ENCODE measurements around the gene ROM1. TPM values are rescaled to one million over a fixed set of nuclear protein-coding genes. Genes with fewer than 3 reads are reported as not detected.
"Not testable (repeated sequence)": the region's sequence is repeated elsewhere in the genome, so short reads cannot be mapped to it uniquely, and the experiment has no call there.

ROM1 gene
- total RNA-seq, 1 experiment from 2014 or later, result 1.1 TPM

DNA sequence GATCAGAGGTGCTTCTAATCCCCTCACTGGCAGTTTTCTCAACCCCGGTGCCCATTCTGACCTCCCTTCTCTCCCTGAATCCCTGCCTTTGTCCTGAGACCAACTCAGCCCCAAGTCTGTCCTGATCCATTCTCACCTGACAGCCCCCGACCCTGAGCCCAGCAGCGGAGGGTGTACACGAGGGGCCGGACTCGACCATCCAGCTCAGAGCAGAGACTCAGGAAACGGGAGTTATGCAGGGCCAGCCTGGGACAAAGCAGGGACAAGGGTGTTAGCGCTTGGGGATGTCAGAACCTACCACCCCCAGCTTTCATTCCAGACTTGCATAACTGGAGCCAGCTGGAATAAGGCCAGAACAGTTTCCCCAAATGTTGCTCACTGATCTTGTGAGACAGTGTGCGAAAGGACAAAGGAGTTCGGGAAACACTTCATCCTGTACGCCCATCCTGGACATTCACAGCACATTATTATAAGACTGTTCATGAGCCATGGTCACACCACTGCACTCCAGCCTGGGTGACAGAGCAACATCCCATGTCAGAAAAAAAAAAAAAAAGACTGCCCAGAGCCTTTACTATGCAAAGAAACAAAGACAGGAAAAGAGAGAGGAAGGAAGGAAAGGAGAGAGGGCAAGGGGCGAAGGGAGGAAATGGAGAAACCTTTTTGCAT lies 35.9 kb upstream of the ROM1 start:
- peaks cover 17% of the 10 kb centered on the region for H3K36me3 ChIP-seq (replicated peaks; ENCODE audit: control insufficient read depth, insufficient read depth, low read length)
- no peak for DNase-seq
- no peaks in the 10 kb centered on the region for H3K27me3 ChIP-seq (ENCODE audit: control insufficient read depth, insufficient read depth, low read length)
- H3K4me3 ChIP-seq (ENCODE audit: insufficient read depth, low read depth, low read length), result no peak overlapping the region

DNA sequence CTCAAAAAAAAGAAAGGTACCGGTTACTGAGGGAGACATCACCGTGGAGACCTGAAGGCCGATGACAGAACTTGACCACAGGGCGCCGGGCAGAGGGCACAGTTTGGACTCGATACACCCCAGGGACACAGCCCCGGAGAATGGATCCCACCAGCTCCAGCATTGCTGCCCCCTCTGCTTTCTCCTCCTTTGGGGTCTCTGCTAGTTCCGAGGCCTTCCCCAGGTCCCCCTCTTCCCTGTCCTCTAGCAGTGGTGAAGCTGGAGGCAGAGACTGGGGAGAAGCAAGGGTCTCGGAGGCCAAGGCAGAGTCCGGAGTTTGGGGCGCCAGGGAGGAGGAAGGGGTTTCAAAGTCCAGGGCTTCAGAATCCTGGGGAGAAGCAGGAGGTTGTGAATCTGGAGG lies 34.5 kb upstream of the ROM1 start:
- no peak for DNase-seq
- no peaks in the 10 kb centered on the region for H3K27me3 ChIP-seq (ENCODE audit: control insufficient read depth, insufficient read depth, low read length)
- no peak overlapping the region for H3K4me3 ChIP-seq (ENCODE audit: insufficient read depth, low read depth, low read length)
- H3K36me3 ChIP-seq (replicated peaks; ENCODE audit: control insufficient read depth, insufficient read depth, low read length), result peaks cover 17% of the 10 kb centered on the region

DNA sequence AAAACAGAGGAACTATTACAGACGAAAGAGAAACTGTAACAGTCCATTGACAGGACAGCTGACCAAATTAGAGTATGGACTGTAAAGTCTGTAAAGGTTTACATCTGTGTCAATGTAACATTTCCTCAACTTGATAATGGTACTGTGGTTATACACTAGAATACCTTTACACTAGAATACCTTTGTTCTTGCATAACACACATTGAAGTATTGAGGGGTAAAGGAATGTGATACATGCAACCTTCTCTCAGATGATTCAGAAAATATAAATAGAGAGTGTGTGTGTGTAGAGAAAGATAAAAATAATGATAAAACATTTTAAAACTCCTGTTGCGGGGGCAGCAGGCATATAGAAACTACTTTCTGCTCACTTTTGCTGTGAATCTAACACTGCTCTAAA lies 33.8 kb upstream of the ROM1 start:
- H3K36me3 ChIP-seq (replicated peaks; ENCODE audit: control insufficient read depth, insufficient read depth, low read length), result peaks cover 17% of the 10 kb centered on the region

DNA sequence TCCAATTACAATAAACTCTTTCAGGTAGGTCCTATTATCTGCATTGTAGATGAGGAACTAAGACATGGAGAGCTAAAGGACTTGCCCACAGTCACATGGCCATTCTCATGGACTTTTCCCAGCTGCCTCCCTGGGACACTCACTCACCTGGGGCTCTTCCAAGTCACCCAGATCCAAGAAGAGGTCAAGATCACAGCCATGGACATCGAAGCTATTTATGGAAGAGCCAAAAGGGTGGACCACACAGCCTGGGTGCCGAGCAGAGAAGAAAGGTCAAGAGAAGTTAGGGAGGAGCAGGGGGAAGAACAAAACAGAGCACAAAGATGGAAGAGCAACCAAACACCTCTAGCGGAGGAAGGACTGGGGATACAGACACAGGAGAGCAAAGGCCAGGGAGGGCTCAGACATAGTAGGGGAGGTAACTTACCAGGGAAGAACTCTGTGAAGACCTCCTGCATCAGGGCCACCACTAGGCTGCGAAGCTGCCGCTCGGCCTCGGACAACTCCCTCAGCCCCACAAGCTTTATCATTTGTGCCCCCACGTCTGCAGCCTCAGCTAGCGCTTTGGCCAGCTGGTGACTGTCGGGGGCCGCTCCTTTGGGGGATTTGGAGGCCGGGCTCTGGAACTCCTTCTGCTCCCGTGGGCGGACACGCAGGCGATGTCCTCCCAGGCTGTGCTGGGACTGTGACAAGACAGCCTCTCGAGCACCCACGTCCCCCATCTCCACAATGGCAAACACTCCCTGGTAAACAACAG lies 31.9 kb upstream of the ROM1 start:
- peaks cover 19% of the 10 kb centered on the region for H3K36me3 ChIP-seq (replicated peaks; ENCODE audit: control insufficient read depth, insufficient read depth, low read length)
- H3K27me3 ChIP-seq (ENCODE audit: control insufficient read depth, insufficient read depth, low read length), result no peaks in the 10 kb centered on the region
- no peak for DNase-seq
- no peak overlapping the region for H3K4me3 ChIP-seq (ENCODE audit: insufficient read depth, low read depth, low read length)

More for the DNA sequence above, 33.8 kb upstream of the ROM1 start:
- no peak for DNase-seq
- Histone ChIP-seq H3K27me3 (ENCODE audit: control insufficient read depth, insufficient read depth, low read length) (no peaks in the 10 kb centered on the region), H3K4me3 (ENCODE audit: insufficient read depth, low read depth, low read length) (no peak overlapping the region)

DNA sequence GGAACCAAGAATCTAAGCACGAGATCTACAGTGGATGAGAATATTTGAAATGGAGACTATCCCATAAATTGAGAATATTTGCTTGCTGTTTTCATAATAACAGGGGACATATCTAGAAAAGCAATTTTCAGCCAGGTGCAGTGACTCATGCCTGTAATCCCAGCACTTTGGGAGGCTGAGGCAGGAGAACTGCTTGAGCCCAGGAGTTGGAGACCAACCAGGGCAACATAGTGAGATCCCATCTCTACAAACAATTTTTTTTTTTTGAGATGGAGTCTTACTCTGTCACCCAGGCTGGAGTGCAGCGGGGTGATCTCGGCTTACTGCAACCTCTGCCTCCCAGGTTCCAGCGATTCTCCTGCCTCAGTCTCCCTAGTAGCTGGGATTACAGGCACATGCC lies 31.3 kb upstream of the ROM1 start:
- H3K4me3 ChIP-seq (ENCODE audit: insufficient read depth, low read depth, low read length); DNase-seq; H3K27me3 ChIP-seq (ENCODE audit: control insufficient read depth, insufficient read depth, low read length): not testable (repeated sequence)
- H3K36me3 ChIP-seq (replicated peaks; ENCODE audit: control insufficient read depth, insufficient read depth, low read length), result peaks cover 15% of the 10 kb centered on the region

DNA sequence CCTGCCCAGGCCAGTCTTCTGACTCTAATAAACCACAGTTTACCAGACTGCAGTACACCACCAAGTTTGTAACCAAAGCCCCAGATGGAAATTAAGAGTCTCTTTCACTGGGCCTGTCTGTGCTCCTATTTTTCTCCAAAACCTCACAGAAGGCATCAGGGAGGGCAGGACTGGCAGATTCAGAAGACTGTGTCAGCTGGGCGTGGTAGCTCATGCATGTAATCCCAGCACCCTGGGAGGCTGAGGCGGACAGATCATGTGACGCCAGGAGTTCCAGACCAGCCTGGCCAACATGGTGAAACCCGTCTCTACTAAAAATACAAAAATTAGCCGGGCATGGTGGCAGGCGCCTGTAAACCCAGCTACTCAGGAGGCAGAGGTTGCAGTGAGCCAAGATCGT lies 27.7 kb upstream of the ROM1 start:
- not testable (repeated sequence) for H3K27me3 ChIP-seq (ENCODE audit: control insufficient read depth, insufficient read depth, low read length); DNase-seq; H3K4me3 ChIP-seq (ENCODE audit: insufficient read depth, low read depth, low read length)
- peaks cover 11% of the 10 kb centered on the region for H3K36me3 ChIP-seq (replicated peaks; ENCODE audit: control insufficient read depth, insufficient read depth, low read length)

DNA sequence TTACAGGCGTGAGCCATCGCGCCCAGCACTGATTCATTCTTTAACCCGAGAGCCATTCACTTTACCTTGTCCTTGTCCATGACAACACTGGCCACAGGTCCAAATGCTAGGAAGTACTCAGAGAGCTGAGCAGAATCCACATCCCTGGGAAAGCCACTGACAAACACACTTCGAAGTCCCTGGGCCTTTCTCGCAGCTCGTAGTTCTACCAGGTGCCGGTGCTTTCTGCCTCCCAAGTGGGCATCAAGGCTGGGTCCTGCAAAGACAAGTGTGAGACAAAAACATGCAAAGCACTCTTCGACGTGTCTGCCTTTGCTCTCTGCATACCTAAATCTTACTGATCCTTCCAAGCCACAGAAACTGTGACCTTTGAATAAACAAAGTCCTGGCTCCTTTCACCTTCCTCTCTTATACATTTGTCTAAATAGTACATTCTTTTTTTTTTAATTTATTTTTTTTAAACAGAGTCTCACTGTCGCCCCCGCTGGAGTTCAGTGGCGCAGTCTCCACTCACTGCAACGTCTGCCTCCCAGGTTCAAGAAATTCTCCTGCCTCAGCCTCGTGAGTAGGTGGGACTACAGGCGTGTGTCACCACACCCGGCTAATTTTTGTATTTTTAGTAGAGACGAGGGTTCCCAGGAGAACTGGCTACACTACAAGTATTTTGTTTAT lies 24.0 kb upstream of the ROM1 start:
- no peaks in the 10 kb centered on the region for H3K27me3 ChIP-seq (ENCODE audit: control insufficient read depth, insufficient read depth, low read length)
- H3K4me3 ChIP-seq (ENCODE audit: insufficient read depth, low read depth, low read length), result no peak overlapping the region
- DNase-seq, result no peak
- peaks cover 10% of the 10 kb centered on the region for H3K36me3 ChIP-seq (replicated peaks; ENCODE audit: control insufficient read depth, insufficient read depth, low read length)

DNA sequence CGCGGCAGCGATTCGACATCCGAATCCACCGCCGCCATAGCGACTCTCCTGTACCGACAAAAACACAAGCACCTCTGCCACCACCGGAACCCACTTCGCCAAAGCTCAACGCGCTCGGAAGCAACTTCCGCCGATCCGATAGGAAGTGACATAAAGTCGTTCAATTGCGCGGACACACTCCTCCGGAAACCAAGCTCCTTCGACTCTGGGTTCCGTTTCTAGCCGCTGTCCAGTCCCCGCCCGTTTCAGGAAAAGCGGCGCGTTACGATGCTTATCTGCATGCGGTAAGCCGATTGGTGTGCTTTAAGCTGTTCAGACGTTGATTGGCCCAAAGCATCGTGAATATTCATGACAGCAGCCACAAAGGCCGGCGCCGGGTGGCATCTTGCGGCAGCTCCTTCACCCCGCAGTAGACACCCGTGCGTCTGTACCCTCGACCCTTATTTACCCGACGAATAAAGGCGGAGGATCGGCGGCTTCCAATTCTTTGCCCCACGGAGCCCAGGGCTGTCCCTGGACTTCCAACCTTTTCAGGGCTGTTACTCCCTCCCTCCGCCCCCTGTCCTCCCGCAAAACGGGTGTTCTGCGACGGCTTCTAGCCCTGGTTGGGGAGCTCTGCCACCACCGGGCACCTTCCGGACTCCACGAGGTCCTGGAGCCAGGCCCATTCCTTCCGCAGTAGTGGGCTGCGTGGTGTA lies 21.5 kb upstream of the ROM1 start, which contains the start of gene TUT1:
Gene TUT1, minus strand, starts transcription at position 76 of the 698 bp plus-strand sequence. Its CDS starts 38 bp downstream, at position 38.
- Histone ChIP-seq H3K27me3 (ENCODE audit: control insufficient read depth, insufficient read depth, low read length) (no peaks in the 10 kb centered on the region), H3K36me3 (replicated peaks; ENCODE audit: control insufficient read depth, insufficient read depth, low read length) (peaks cover 23% of the 10 kb centered on the region), H3K4me3 (ENCODE audit: insufficient read depth, low read depth, low read length) (peak within 1 kb of the TSS; percentile 51)
- peak; percentile 93 for DNase-seq

DNA sequence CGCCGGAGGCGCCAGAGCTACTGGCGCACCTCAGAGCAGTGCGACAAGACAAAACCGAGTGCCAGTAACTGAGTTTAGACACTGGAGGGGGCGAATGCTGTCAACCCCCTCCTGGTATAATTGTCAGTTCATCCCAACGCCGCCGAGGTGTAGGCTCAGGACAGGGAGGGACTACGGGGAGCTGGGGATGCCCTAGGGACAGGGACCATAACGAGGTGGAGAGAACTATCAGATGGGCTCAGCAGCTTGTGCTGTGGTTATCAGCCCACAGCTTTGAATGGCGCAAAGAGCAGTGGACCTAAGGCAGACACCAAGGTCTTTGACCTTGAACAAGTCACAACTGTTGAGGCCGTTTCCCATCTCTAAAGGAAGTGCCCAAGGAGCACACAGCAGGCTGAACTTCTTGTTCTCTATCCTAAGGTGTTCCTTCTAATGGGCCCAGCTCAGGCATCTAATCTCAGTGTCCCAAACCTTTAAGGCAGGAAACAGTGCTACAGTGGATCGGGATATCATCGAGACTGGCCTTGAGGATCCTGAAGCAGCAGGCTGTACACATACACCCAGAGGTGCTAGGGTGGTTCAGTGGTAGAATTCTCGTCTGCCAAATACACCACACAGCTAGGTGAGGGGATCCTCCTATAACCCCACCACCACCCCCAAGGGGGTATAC lies 20.8 kb upstream of the ROM1 start:
- no peaks in the 10 kb centered on the region for H3K27me3 ChIP-seq (ENCODE audit: control insufficient read depth, insufficient read depth, low read length)
- H3K4me3 ChIP-seq (ENCODE audit: insufficient read depth, low read depth, low read length), result peak overlapping the region; percentile 51
- peaks cover 26% of the 10 kb centered on the region for H3K36me3 ChIP-seq (replicated peaks; ENCODE audit: control insufficient read depth, insufficient read depth, low read length)
- DNase-seq, result no peak

DNA sequence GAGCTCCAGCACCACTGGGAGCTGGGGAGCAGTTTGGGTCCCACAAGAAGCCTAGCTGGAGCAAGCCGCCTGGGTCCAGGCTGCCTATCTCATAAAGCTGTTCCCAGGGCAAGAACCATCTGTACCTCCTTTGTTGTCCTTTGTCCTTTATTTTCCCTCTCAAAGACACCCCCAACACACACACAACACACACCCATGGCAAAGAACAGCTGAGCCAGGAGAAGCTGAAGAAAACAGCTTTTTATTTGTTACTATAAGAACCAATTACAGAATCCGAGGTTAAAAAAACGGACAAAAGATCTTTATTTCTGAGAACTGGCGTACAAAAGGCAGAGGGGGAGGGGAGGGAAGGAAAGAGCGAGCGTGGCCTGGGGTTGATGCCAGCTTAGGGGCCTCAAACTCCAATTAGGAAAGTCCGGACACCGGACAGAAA lies 20.1 kb upstream of the ROM1 start:
- Histone ChIP-seq H3K36me3 (replicated peaks; ENCODE audit: control insufficient read depth, insufficient read depth, low read length) (peaks cover 29% of the 10 kb centered on the region), H3K27me3 (ENCODE audit: control insufficient read depth, insufficient read depth, low read length) (no peaks in the 10 kb centered on the region), H3K4me3 (ENCODE audit: insufficient read depth, low read depth, low read length) (no peak overlapping the region)
- no peak for DNase-seq

DNA sequence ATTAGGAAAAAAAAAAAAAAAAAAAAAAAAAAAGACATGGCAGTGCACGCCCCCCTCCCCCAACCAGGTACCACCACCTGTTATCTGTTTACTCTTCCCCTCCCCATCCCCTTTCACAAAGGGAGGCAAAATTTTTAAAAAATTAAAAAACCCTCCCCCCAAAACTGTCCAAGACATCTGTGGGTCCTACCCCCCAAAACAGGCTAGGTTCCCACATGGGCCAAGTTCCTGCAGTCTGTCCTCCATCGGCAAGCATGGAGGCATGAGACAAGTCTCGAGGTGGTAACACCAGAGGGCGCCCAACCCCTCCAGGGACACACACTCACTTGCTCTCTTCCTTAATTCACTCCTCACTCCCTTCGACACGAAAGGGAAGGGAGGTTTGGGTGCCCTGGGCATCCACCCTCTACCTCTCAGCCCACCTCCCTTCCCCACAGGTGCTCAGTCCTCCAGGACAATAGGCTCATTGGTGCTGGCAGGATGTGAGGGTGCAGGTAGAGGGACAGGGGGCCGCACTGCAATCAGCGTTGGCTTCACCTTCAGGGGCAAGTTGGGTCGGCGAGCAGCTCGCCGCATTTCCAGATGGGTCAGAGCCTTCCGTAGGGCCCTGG lies 19.5 kb upstream of the ROM1 start:
- peaks cover 33% of the 10 kb centered on the region for H3K36me3 ChIP-seq (replicated peaks; ENCODE audit: control insufficient read depth, insufficient read depth, low read length)
- peak; percentile 83 for DNase-seq
- no peak overlapping the region for H3K4me3 ChIP-seq (ENCODE audit: insufficient read depth, low read depth, low read length)
- H3K27me3 ChIP-seq (ENCODE audit: control insufficient read depth, insufficient read depth, low read length), result no peaks in the 10 kb centered on the region

DNA sequence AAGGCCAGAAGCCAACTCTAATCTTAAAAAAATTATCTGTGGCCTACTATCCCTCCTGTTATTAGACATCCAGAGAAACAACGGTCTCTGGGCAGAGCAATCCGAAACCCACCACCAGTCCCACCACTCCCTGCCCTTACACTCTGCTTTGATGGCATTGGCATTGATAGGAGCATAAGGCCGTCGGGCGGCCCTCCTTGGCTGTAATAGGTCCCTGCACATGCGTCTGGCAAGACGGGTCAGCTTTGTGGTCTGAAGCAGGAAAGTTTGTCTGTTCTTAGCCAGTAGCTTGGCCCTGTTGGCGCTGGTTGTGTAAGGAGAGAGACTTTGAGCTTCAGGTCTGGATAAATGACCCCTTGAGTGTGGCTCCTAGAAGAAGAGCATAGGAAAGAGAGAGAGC lies 17.9 kb upstream of the ROM1 start:
- no peak for DNase-seq
- H3K4me3 ChIP-seq (ENCODE audit: insufficient read depth, low read depth, low read length), result no peak overlapping the region
- H3K36me3 ChIP-seq (replicated peaks; ENCODE audit: control insufficient read depth, insufficient read depth, low read length), result peaks cover 31% of the 10 kb centered on the region
- H3K27me3 ChIP-seq (ENCODE audit: control insufficient read depth, insufficient read depth, low read length), result no peaks in the 10 kb centered on the region

DNA sequence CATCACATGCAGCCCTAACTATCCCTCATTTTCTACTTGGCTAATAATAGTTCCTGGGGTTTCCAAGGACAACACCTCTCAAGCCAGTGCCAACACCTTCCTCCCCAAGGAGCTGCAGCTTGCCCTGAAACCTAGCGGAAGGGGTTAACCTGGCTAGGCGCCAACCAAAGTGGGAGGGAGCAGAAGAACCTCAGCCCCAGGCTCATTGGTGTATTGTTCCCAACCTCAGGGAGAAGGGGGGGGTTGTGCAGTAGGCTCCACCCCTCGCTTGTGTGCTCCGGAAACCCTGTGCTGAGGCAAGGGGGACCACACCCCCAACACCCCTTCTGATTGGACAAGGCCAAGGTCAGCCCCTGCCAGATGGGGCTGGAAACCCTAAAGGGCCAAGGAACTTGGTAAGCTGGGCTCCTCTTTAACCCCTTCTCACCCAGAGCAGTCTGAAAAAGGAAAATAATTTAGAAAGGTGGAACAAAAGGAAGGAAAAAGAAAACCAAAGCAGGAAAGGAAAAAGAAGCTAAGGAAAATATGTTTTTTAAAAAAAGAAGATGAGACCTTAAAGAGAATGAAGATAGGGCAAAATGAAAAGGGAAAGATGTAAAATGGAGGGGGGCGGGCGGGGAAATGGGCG lies 13.9 kb upstream of the ROM1 start:
- H3K4me3 ChIP-seq (ENCODE audit: insufficient read depth, low read depth, low read length), result no peak overlapping the region
- H3K36me3 ChIP-seq (replicated peaks; ENCODE audit: control insufficient read depth, insufficient read depth, low read length), result peaks cover 29% of the 10 kb centered on the region
- peaks cover 23% of the 10 kb centered on the region for H3K27me3 ChIP-seq (ENCODE audit: control insufficient read depth, insufficient read depth, low read length)
- peak; percentile 98 for DNase-seq
